Embryonic facial prominence (tissue), 1 donor: ENCODE data around the gene NAA20.

ENCODE experiments used
- DNase-seq: peaks from one replicate; pipeline ENCODE4 v3.0.0-alpha.2; 2016; ENCODE audit errors: extremely low spot score

Gene NAA20

DNA sequence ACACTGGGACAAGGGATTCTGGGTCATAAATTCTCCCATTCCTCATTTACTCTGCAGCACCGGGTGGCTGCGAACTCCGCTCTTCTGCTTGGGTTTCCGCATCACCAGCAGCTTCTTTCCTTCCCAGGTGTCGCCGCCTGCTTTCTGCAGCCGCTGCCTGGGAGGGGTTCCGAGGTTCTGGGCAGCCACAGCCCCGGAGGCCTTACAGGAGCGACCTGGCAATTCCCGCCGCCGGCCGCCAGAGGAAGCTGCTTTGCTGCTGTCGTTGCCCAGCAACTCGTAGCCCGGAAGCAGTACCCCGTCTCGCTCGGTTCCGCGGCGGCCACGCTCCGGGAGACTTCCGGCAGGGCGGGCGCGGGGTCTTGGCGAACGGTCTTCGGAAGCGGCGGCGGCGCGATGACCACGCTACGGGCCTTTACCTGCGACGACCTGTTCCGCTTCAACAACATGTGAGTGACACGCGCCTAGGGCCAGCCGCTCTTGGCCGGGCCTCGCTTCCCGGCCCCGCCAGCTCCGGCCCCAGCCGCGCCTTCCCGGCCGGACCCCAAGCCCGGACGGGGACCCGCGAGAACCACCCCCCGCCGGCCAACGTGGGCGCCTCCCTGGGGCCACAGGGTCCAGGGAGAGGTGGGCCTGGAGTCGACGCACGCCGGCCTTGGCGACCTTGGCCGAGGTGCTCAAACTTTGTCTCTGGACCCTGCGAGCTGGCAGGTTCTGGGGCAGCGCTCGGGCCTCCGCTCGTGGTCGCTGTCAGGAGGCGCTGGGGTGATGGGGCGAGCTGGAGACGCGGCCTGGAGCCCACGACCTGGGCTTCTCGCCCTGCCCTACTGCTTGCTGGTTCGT lies at the start of gene NAA20:
Gene NAA20 (plus strand): TSS at position 362 of the 843 bp plus-strand sequence. CDS start 35 bp downstream, at position 397.
- DNase-seq: peak; percentile 81

DNA sequence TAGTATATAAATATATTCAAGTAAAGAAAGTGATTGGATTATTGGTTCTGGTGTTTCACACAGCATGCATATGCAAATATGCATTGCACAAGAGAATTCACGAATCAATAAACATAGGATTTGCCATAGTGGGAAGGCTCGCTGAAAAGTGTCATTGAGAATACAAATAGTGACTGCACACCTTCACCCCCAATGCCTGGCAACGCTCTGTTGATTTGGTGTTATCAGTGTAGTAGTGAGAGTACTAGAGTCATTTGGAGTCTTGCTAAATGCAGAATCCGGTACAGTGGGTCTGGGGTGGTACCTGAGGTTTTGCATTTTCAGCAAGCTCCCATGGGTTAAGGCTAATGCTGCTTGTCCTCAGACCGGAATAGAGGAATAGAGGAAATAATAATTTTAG lies 49.7 kb upstream of the NAA20 start:
- no peak for DNase-seq

GRCh38 chr20:19968028-19968427 lies 49.1 kb upstream of the NAA20 start:
- no peak for DNase-seq

DNA sequence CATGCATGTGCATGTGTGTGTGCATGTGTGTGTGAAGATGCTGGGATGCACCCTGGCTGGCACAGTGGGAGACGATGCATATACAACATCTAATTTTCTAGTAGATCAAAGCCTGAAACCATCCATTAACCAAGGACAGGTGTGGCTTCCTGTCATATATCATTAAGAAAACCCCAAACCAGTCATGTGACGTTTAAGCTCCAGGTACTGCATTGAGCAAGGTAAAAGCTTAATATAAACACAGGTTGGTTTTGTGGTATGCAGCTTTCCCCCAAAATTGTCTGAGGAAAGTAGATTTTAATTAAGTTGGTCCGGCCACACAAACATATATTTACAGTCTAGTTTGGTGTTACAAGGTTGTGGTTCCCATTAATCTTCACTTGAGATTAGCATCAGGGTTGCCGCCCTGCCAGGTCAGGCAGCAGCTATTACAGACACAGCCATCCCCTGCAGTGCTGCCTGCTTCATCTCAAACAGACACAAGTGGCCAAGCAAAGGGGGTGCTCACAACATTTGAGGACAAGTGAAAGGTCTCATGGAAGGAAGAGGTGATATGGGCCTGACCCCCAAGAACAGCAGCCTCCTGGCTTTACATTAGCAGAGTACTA lies 48.6 kb upstream of the NAA20 start:
- no peak for DNase-seq

DNA sequence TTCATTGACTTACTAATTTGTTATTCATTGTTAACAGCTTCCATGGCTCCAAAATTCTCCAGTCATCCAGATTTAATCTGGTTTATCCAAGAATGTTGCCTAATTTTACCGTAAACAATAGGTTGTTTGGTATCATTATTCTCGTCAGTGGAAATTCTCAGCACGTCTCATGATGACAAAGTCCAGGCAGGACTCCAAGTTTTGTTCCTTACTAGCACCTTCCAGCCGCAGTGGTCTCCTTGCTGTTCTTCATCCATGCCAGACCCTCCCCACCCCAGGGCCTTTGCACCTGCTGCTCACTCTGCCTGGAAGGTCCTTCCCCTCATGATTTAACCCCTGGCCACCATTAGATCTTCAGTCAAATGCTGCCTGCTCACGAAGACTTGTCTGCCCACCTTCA lies 48.1 kb upstream of the NAA20 start:
- no peak for DNase-seq

- DNase-seq: no peak
Observed at GRCh38 chr20:19969507-19970255, 47.5 kb upstream of the NAA20 start.

- DNase-seq: no peak
Observed at GRCh38 chr20:19970256-19970765, 46.9 kb upstream of the NAA20 start.

- DNase-seq: no peak
Observed at GRCh38 chr20:19971116-19971515, 46.0 kb upstream of the NAA20 start.

- DNase-seq: peak; percentile 43
Observed at GRCh38 chr20:19973961-19974629, 43.1 kb upstream of the NAA20 start.

DNA sequence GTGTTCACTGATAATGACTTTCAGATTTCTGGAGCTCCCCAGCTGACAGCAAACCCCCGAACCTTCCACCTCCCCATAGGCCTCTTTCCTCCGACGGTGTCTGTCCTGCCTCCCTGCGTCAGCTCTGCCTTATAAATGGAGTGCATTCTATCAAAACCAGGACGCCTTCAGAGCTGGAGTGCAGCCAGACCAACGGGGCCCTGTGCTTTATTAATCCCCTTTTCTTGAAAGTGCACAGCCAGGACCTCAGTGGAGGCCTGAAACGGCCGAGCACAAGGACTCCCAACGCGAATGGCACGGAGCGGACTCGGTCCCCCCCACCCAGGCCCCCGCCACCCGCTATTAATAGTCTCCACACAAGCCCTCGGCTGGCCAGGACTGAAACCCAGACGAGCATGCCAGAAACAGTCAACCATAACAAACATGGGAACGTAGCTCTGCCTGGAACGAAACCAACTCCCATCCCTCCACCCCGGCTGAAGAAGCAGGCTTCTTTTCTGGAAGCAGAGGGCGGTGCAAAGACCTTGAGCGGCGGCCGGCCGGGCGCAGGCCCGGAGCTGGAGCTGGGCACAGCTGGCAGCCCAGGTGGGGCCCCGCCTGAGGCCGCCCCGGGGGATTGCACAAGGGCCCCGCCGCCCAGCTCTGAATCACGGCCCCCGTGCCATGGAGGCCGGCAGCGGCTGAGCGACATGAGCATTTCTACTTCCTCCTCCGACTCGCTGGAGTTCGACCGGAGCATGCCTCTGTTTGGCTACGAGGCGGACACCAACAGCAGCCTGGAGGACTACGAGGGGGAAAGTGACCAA lies 42.3 kb upstream of the NAA20 start:
- peak; percentile 89 for DNase-seq

DNA sequence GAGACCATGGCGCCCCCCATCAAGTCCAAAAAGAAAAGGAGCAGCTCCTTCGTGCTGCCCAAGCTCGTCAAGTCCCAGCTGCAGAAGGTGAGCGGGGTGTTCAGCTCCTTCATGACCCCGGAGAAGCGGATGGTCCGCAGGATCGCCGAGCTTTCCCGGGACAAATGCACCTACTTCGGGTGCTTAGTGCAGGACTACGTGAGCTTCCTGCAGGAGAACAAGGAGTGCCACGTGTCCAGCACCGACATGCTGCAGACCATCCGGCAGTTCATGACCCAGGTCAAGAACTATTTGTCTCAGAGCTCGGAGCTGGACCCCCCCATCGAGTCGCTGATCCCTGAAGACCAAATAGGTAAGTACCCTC lies 41.7 kb upstream of the NAA20 start:
- DNase-seq: no peak

GRCh38 chr20:19975901-19976300 lies 41.3 kb upstream of the NAA20 start:
- DNase-seq: no peak

DNA sequence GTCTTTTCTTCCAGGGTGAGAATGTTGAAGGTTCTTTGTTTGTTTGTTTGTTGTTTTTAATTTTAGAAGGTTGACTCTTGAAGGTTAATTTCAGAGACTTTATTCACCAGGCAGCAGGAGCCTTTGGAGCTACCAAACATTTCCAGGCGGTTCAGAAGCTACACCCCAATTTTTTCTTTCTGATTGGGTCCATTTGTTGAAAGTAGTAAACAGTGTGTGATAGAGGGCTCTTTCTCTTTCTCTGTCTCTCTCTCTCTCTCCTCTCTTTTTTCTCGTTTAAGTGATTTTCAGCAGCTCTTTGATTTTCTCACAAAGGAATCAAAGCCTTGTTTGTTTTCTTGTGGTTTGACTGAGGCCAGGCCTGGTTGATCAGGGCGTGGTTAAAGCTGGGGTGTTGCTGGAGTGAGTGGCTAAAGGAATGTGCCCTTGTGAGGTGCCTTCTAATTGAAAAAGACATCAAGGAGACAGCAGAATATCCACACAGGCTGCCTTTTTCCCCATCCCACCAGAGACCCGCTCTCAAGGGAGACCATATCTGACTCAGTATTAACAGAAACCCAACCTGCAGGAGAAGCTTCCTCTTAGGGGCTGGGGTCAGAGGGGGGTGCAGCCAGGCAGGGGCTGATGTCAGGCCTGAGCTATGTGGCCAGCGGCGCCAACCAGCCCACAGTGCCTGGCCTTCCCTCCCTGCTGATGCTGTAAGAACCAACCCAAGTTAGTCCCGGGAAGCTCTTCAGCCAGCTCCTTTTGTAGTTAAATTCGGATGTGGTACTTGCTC lies 40.4 kb upstream of the NAA20 start:
- DNase-seq: no peak

DNA sequence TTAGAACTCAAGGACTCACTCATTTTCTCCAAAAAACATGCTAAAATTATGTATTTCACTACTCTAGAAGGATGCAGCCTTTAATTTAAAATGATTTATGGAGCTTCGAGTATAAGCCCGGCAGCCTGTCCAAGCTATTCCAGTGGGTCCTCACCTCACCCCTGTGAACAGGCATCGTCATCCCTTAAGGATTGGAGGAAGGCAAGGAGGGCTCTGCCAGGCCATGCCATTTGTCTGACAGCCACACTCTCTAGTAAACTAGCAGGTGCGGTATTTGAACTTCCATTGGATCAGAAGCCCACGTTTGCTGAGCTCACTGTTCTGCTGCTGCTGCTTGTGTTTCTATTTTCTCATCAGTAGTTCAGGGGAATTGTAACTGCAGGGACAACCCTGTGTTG lies 39.8 kb upstream of the NAA20 start:
- no peak for DNase-seq

DNA sequence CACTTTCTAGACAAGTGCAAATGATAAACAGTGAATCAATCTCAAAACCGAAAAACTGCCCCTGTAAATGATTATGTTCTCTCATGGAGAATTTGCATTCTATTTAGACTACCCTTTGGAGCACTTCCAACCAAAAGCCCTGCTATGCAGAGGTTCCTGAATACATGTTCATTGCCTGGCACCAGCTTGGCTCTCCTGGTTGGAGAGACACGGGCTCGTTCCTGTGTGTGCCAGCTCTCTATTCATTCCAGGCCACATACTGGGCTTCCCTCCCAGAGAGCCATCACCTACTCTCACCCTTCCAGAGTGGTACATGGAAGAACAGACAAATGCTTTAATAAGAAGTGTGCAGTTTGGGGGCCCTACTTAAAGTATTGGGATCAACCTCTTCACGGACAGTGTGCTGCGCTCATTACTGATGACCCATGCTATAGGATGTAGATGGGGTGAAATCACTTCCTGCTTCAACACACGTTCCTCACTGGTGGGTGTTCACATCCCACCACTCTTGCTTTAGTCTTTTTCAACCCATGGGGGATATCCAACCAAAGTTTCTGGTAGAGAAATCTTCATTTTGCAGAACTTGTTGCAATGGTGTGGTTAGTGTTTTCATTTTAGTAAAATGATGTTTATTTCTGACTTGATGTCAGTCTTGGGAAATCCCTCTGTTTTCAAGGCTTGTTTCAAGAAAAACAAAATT lies 38.5 kb upstream of the NAA20 start:
- DNase-seq: no peak

- DNase-seq: no peak
Observed at GRCh38 chr20:19981031-19981451, 36.1 kb upstream of the NAA20 start.

GRCh38 chr20:19986419-19986818 lies 30.7 kb upstream of the NAA20 start:
- DNase-seq: no peak

DNA sequence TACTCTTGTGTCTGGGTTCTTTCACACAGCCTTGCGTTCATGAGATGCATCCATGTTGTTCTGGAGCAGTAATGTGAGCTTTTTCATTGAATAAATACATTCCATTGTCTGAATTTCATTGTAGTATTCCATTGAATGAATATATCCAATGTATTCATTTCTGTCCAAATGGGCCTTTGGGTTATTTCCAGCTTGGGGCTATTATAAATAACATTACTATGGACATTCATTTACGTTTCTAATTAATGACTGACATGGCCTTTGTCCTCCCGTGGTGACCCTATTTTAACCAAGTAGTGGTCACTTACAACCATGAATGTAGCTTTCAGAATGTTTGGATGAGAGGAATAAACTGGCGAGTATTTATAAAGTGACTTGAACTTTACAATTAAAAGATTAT lies 30.1 kb upstream of the NAA20 start:
- no peak for DNase-seq

GRCh38 chr20:19990850-19991249 lies 26.3 kb upstream of the NAA20 start:
- DNase-seq: no peak

DNA sequence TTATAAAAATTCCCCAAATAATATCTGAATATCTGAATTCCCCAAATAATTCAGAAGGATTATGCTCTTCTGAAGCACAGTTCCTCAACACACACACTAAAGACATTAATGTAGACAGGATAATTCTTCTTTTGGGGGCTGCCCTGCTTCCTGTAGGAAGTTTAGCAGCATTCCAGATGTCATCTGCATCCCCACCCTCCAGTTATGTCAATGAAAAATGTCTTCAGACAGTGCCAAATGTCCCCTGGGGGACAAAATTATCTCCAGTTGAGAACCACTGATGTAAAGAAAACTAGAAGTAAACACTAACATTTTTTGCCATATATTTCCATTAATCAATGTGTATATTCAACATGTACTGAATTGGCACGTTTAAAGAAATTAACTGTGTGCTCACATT lies 25.9 kb upstream of the NAA20 start:
- no peak for DNase-seq
